Endothelial cell of umbilical vein (primary cell): ENCODE results near the gene TDRD10. TPM values are rescaled to one million over a fixed set of nuclear protein-coding genes. Genes with fewer than 3 reads are reported as not detected.

ENCODE experiments used
- BruUV-seq: library from RNA; stranded (reverse); fragments of 400-500 nt; replicated peaks from 2 replicates; lab custom pipeline; 2021; lab: Mats Ljungman, UMichigan
- CTCF ChIA-PET: fragments of 300-600, 350-600 bp; sonication (Branson Sonifier 250); formaldehyde crosslinking; loops from one replicate; lab custom pipeline; 2021; ENCODE audit warnings: antibody characterized with exemption, inconsistent platforms; lab: Charles Lee
- POLR2A ChIA-PET: fragments of 300-600, 350-600 bp; sonication (Branson Sonifier 250); formaldehyde crosslinking; loops from one replicate; lab custom pipeline; 2021; ENCODE audit warnings: antibody characterized with exemption, inconsistent platforms; lab: Charles Lee
- DNase-seq: peaks from one replicate; pipeline ENCODE4 v3.0.0-alpha.2; 2011; ENCODE audit warnings: low read depth, low spot score
- FAIRE-seq: peaks from 2 replicates; lab custom pipeline; 2011; peaks lifted over from hg19 to GRCh38; lab: Jason Lieb, UNC
- H2AFZ ChIP-seq: 2 replicates; pipeline ENCODE4 v1.6.0; 2012; ENCODE audit warnings: low read depth, low read length, control low read depth, inconsistent platforms
- H3K27ac ChIP-seq: 2 replicates; pipeline ENCODE4 v1.5.1; 2011; ENCODE audit warnings: low read depth, mild to moderate bottlenecking, control low read depth, low read length, moderate library complexity; ENCODE audit not compliant: insufficient read depth
- H3K27me3 ChIP-seq, 2 experiments: 2 replicates each; pipeline versions ENCODE4 v1.6.0 to v1.6.1; 2011; ENCODE audit warnings: low read length in 2 of 2, mixed read lengths in 1 of 2; ENCODE audit not compliant: control insufficient read depth in 2 of 2, insufficient read depth in 2 of 2
- H3K36me3 ChIP-seq, 2 experiments: 2 replicates in 1 of 2; 3 replicates in 1 of 2; pipeline ENCODE4 v1.5.1; 2011; ENCODE audit warnings: low read length in 2 of 2, mild to moderate bottlenecking in 1 of 2, moderate library complexity in 1 of 2; ENCODE audit not compliant: control insufficient read depth in 2 of 2, insufficient read depth in 2 of 2; ENCODE audit errors: extremely low read depth in 1 of 2
- H3K4me1 ChIP-seq: 3 replicates; pipeline ENCODE4 v1.5.1; 2011; ENCODE audit warnings: mild to moderate bottlenecking, low read length; ENCODE audit not compliant: control insufficient read depth, insufficient read depth; ENCODE audit errors: extremely low read depth
- H3K4me2 ChIP-seq: 2 replicates; pipeline ENCODE4 v1.6.1; 2011; ENCODE audit warnings: low read length, control low read depth, mixed read lengths; ENCODE audit not compliant: insufficient read depth
- H3K4me3 ChIP-seq, 3 experiments: fragments of 200-600 bp in 1 of 3; sonication (generic), shearing (Covaris generic) in 1 of 3; replicated peaks in 1 of 3; 2 replicates each; pipeline ENCODE4 v1.5.1; 2011 to 2016; ENCODE audit warnings: control low read depth in 3 of 3, low read length in 3 of 3, mild to moderate bottlenecking in 2 of 3, inconsistent platforms in 1 of 3, low read depth in 1 of 3, moderate library complexity in 1 of 3; ENCODE audit not compliant: insufficient read depth in 1 of 3
- H3K79me2 ChIP-seq: 2 replicates; pipeline ENCODE4 v1.6.0; 2012; ENCODE audit warnings: low read length, inconsistent platforms; ENCODE audit not compliant: control insufficient read depth, insufficient read depth
- H3K9ac ChIP-seq: replicated peaks from 2 replicates; pipeline ENCODE3; 2011; ENCODE audit warnings: low read length, control low read depth; ENCODE audit not compliant: insufficient read depth; ENCODE audit errors: extremely low read depth
- H3K9me1 ChIP-seq: replicated peaks from 3 replicates; pipeline ENCODE4 v1.6.0; 2011; ENCODE audit warnings: mild to moderate bottlenecking, low read length; ENCODE audit not compliant: control insufficient read depth, insufficient read depth; ENCODE audit errors: extremely low read depth
- H3K9me3 ChIP-seq: replicated peaks from 2 replicates; pipeline ENCODE4 v1.5.1; 2012; ENCODE audit warnings: low read length, inconsistent platforms; ENCODE audit not compliant: control insufficient read depth, insufficient read depth
- H4K20me1 ChIP-seq: replicated peaks from 2 replicates; pipeline ENCODE3; 2011; ENCODE audit warnings: mild to moderate bottlenecking, low read length; ENCODE audit not compliant: control insufficient read depth, insufficient read depth; ENCODE audit errors: extremely low read depth
- CTCF ChIP-seq, 2 donors: IDR thresholded peaks; 1 replicate in 1 of 2; 2 replicates in 1 of 2; pipeline ENCODE4 v1.5.1; 2011; ENCODE audit warnings: low read length in 2 of 2, mild to moderate bottlenecking in 2 of 2, moderate library complexity in 2 of 2, control low read depth in 1 of 2, inconsistent platforms in 1 of 2, low read depth in 1 of 2; ENCODE audit not compliant: insufficient read depth in 1 of 2; ENCODE audit errors: extremely low read depth in 1 of 2
- EZH2 ChIP-seq: IDR thresholded peaks from 2 replicates; pipeline ENCODE4 v1.6.1; 2012; ENCODE audit warnings: borderline replicate concordance, low read depth, mild to moderate bottlenecking, moderate library complexity, low read length, inconsistent platforms; ENCODE audit not compliant: severe bottlenecking
- FOS ChIP-seq: IDR thresholded peaks from 2 replicates; pipeline ENCODE4 v1.6.1; 2011; ENCODE audit warnings: mild to moderate bottlenecking, low read length, moderate library complexity, borderline replicate concordance; ENCODE audit not compliant: insufficient read depth
- GATA2 ChIP-seq: IDR thresholded peaks from 2 replicates; pipeline ENCODE4 v1.7.0; 2011; ENCODE audit warnings: low read depth, mild to moderate bottlenecking, moderate library complexity, mixed read lengths, low read length; ENCODE audit not compliant: insufficient read length, insufficient read depth
- JUN ChIP-seq: IDR thresholded peaks from 2 replicates; pipeline ENCODE4 v1.6.1; 2011; ENCODE audit warnings: borderline replicate concordance, low read depth; ENCODE audit not compliant: insufficient read length, insufficient read depth
- MAX ChIP-seq: IDR thresholded peaks from 2 replicates; pipeline ENCODE4 v1.6.1; 2011; ENCODE audit not compliant: insufficient read depth, insufficient read length
- MYC ChIP-seq: IDR thresholded peaks from one replicate; pipeline ENCODE4 v1.6.1; 2011; ENCODE audit warnings: mild to moderate bottlenecking, low read depth, low read length
- POLR2A ChIP-seq: IDR thresholded peaks from 2 replicates; pipeline ENCODE4 v1.6.1; 2012; ENCODE audit warnings: low read depth, mild to moderate bottlenecking, control low read depth, low read length
- POLR2AphosphoS5 ChIP-seq: IDR thresholded peaks from 2 replicates; pipeline ENCODE4 v1.6.1; 2012; ENCODE audit warnings: low read depth, mild to moderate bottlenecking, control low read depth, low read length, moderate library complexity; ENCODE audit not compliant: insufficient read depth
- dilution Hi-C: fragments of 300-500 bp; cut with MboI; formaldehyde crosslinking; loops from one replicate; pipeline ENCODE4 v1.15.0; 2019; ENCODE audit warnings: low sequenced_read_pairs; ENCODE audit not compliant: extremely low pct_ligation_motif_present
- intact Hi-C: fragments of 100-400 bp; cut with micrococcal nuclease; formaldehyde crosslinking; loops from one replicate; pipeline ENCODE4 v1.10.0; 2022
- polyA plus RNA-seq, 4 experiments: library from polyadenylated mRNA; depleted of rRNA in 3 of 4; stranded (reverse) in 3 of 4; unstranded in 1 of 4; fragments of >200 nt; gene quantifications; 2 replicates each; pipeline versions ENCODE4 v1.2.1 to v1.2.3, GENCODE V29; 2011 to 2012; ENCODE audit warnings: missing spikeins in 1 of 4
- total RNA-seq: library from RNA; stranded (reverse); gene quantifications from 2 replicates; pipeline ENCODE4 v1.2.3, GENCODE V29; 2021

The TDRD10 gene
- total and polyA plus RNA-seq, 2 donors (not counting 3 experiments of a cell fraction or from before 2014, with no cell fraction given): 6.1 to 9.1 TPM

GRCh38 chr1:154541231-154541630 lies 39.2 kb downstream of the TDRD10 start:
- H2AFZ ChIP-seq: no peak overlapping the region
- H3K9ac ChIP-seq: no peak overlapping the region
- ChIA-PET POLR2A (no interaction called here), CTCF (interaction anchor here (1.1 to 5.5 kb wide), 2 partner anchors 61 to 136 kb away, joined by 3 to 61 read pairs; no protein-coding TSS in a partner anchor)
- no peak for DNase-seq
- no peak for FAIRE-seq
- no peaks in the 10 kb centered on the region for H3K79me2 ChIP-seq
- H3K36me3 ChIP-seq: no peaks in the 10 kb centered on the region
- peaks cover 6% of the 10 kb centered on the region for H3K4me1 ChIP-seq
- H3K27ac ChIP-seq: no peak overlapping the region
- TF ChIP-seq GATA2 (no peak), JUN (no peak), POLR2AphosphoS5 (no peak), CTCF (IDR thresholded peaks at IDR 0.05; ENCODE audit: extremely low read depth in 1 of 2, insufficient read depth in 1 of 2, low read depth in 1 of 2, low read length in 2 of 2) (no peak), MYC (no peak), POLR2A (no peak), EZH2 (no peak), MAX (no peak), FOS (no peak)
- H4K20me1 ChIP-seq: no peaks in the 10 kb centered on the region
- intact Hi-C loops: no loop called here
- H3K4me3 ChIP-seq: no peak overlapping the region
- dilution Hi-C loops: no loop called here
- no TSS peak for BruUV-seq
- no peaks in the 10 kb centered on the region for H3K27me3 ChIP-seq
- H3K4me2 ChIP-seq: no peak overlapping the region
- H3K9me3 ChIP-seq: no peaks in the 10 kb centered on the region
- no peaks in the 10 kb centered on the region for H3K9me1 ChIP-seq
